ENCODE measurements around the gene CSRP2.

The CSRP2 gene

DNA sequence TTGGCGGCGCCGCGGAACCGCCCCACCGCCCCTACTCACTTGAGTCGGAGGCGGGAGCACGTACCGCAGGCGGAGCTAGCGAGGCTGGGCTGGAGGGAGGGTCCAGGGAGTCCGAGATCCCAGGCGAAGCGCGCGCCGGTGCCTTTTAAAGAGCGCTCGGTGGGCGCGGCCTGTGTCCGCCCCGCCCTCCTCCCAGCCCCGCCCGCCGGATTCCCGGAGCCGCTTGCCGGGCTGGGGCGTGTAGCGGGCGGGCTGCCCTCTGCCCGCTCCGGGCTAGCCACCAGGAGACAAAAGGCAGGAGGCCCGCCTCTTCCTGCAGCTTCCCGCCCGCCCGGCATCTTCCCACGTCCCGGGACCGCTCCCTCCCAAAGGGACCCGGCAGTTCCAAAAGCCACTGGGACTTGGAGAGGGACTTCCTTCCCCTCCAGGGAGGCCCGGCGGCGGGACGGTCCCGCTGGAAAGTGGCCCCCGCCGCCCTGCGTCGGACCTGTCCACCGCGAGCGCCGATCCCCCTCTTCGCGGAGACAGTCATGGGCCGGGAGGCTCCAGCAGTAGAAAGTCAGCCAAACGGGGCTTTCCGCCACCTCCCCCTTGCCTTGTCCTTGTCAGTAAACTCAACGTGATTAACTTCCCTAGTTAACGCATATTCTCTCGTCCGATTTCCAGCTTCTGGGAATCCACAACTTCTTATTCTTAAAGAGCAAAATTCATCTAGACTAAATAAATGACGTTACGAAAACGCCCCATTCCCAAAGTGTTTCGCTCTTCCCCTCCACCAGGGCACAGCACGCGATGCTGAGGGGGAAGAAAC is at the start of gene CSRP2:
Gene CSRP2, minus strand, starts transcription at position 121 of the 811 bp plus-strand sequence. CDS start 12,759 bp downstream, outside the sequence.
- DNase-seq = peak; percentile 54

- DNase-seq = no peak
These were observed 48.5 kb upstream of the CSRP2 start for GRCh38 chr12:76927170-76927784.

- no peak for DNase-seq
These were observed 46.3 kb upstream of the CSRP2 start for GRCh38 chr12:76925135-76925534.

- no peak for DNase-seq
These were observed 44.0 kb upstream of the CSRP2 start for GRCh38 chr12:76922866-76923265.

DNA sequence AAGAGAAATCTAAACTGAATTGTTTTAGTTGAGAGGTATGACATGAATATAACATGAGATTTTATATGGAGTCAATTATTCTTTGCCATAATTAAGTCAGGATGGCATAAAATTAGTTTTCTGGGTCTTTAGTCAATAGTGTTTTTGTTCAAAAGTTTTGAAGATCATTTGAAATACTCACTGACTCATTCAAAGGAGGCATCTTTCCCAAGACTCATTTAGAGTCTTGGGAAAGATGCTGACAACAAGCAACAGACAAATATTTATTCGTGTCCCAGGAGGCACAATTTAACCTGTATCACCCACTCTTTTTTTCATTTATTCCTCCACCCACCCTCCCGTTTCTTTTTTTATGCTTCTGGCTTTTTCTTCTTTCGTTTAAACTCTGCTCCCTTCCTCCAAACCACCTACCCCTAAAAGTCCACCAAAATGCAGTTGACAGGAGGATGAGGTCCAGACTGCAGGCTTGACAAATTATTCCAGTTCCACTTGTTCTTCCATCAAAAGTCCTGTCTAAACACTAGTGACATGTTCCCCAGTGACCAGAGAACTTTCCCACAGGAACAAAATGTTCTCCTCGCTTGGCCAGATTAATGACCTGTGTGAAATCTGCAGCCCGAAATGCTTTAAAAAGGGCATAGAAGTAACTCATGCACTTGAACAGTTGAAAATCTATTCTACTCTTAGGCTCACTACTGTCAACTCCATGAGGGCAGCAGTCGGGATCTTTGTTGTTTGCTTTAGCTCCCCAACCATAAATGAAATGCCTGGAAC is 43.3 kb upstream of the CSRP2 start:
- DNase-seq = no peak

DNA sequence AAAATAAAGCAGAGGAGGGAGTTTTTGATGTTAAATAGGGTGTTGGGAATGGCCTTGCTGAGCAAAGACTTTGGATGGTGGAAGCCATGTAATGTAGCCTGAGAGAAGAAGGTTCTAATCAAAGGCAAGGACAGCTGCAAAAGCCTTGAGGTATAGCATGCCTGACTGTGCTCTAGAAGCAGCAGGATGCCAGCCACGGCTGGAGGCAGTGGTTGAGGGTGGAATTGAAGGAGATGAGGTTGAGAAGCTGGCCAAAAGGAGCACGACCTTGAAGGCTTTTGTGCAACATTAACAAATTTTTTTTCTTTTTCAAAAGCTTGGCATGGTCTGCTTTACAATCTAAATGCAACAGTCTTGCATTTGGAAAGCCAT is 42.3 kb upstream of the CSRP2 start:
- no peak for DNase-seq

DNA sequence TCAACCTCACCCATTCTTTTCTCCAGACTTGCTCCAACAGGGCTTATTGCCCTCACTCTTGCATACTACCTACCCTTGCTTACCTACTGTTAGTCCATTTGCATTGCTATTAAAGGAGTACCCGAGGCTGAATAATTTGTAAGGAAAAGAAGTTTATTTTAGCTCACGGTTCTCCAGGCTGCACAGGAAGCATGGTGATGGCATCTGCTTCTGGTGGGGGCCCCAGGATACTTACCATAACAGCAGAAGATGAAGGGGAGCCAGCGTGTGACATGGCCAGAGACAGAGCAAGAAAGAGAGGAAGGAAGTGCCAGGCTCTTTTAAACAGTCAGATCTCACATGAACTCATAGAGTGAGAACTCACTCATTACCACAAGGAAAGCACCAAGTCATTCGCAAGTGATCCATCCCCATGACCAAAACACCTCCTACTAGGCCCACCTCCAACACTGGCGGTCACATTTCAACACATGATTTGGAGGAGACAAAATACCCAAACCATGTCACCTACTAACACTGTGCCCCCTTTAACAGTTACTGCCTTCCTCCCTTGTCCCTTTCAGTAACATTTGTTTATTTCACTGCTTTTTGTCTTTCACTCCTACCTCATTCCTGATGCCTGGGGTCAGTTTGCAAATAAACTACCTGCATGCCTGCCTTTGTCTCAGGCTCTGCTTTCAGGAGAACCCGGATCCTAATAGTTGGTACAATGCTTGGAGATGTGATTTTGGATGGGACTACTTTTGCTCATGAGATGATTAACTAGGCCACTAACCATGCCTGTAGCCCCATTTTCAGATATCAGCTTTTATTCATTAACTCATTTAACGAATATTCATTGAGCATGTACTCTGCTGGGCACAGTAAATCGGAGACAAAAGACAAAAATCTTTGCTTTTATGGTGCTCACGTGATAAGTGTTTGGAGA is 41.6 kb upstream of the CSRP2 start:
- no peak for DNase-seq

DNA sequence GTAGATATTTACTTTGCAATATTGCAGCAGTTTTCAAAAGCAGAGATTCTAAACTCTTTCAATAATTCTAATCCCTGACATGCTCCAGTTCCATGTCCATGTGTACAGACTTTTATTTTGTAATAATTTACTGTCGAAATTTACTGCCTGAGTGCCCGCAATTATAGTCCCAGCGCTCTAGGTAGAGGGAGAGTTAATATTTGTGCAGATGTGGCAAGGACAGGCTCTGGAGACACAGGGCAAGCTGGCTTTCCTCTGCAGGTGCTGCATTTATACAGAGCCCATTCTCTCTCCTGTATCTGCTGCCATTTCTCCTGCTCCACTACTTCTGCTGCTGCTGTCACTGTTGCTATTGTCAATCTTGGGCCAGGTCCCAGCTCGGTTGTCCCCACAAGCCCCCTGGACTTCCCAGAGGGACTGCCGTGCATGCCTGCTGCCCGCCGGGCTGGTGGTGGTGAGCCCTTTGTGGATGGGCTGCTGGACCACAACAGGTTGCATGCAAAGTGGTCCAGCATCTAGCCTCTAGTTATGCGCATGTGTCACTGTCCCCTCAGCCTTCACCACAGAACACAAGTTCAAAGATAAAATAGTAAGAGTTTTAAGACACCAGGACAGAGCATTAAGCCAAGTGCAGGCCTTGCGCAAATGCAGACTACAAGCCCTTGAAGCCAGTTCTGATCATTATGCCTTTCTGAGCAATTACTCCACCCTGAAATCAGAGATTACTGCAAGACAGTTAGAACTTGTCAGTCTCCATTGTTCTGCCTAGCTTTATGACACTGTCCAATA is 40.8 kb upstream of the CSRP2 start:
- no peak for DNase-seq

DNA sequence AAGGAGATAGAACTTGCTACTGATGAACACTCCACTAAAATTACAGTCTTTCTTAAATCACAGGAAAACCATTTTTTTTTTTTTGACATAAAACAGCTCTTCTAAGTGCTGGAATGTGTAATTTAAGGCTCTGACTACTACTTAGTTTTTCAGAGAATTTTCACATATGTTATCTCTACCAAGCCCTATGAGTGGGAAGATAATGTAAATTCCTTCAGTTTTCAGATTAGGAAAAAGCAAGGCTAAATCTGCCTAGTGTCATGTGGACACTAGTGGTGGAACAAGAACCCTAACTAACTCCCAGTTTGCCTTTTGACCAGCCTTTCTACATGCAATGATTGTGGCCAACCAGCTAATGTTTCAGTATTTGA is 37.3 kb upstream of the CSRP2 start:
- no peak for DNase-seq

DNA sequence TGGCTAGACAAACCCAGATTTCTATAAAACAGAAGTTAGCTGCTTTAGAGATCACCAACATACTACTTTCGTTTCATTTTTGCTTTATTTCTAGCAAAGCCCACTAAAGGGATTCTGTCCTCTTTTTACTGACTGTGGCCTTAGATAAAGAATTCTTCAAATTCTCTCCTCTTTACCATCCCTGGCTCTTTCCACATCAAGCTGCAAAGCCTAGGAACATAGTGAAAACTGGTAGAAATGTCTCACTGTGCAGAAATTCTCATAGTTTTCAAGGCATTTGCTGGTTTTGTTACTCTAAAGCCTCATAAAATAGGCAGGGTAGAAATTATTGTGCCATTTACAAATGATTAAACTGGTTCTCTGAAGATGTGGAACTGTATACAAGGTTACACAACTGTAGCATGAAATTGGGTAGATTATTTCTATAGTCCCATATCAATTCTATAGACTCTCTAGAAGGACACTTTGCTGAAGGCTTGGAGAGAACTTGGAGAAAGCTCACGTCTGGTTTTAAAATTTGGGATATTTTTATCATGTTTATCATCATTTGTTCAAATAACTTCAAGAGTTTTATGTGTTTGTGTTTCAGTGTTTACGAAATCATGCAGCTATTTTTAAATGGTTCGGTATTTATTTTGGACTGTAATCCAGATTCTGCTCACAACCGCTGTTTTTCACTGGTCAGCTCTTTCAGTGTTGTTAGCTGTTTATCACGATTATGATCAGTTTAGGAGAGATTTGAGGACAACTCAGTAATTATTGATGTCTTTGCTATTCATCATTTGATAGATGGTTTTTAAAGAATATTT is 36.7 kb upstream of the CSRP2 start:
- DNase-seq = no peak

DNA sequence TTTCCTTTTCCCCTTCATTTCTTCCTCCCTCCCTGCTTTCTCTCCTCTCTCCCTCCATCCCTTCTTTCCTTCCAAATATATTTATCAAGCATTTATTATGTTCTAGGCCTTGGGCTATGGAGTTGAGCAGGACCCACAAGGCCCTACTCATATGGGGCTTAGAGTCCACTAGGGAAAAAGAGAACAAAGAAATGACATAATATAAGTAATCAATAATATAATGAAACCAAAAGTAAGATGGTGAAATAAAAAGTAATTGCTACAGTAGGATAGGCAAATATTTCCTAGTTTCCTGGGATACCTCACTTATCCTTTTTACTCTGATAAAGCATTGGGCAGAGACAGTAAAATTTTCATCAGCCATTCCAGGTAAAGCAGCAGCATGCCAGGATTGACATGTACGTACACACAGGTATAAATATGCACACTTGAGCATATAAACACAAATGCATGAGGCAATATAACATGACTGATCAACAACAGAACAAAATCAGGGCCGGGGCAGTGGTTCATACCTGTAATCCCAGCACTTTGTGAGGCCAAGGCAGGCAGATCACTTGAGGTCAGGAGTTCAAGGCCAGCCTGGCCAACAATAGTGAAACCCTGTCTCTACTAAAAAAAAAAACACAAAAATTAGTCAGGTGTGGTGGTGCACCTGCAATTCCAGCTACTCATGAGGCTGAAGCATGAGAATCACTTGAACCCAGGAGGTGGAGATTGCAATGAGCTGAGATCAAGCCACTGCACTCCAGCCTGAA is 35.5 kb upstream of the CSRP2 start:
- DNase-seq = no peak

DNA sequence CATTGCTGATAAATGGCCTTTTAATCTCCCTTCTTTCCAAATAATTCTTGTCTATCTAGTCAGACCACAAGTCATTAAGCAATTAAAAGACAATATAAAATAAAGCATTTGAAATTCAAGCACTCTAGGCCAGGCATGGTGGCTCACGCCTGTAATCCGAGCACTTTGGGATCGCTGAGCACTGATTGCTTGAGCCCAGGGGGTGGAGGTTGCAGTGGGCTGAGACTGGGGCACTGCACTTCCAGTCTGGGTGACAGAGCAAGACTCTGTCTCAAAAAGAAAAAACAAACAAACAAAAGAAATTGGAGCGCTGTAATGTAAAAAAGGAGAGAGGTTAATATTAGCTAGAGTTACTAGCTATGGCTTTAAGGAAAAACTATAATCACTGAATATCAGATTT is 30.5 kb upstream of the CSRP2 start:
- DNase-seq = no peak

- DNase-seq = no peak
These were observed 29.6 kb upstream of the CSRP2 start for GRCh38 chr12:76908303-76909017.

- DNase-seq = no peak
These were observed 23.0 kb upstream of the CSRP2 start for GRCh38 chr12:76901628-76902380.

DNA sequence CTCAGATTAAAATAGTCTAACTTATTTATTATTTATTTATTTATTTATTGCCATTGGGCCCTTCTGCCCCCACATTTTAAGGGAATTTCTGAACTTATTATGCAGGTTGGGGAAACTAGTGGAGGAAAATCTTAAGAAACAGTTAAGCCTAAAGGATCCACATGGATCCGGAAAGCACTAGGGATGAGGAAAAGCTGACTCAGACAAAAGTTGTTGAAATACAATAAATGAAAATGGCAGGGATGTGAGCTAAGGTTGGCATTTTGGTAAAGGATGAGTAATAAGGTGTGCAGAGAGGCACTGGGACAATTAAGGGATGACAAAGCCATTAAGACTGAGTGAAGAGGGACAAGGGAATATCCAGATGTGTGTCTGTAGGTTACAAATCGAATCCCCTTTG is 20.7 kb upstream of the CSRP2 start:
- no peak for DNase-seq

DNA sequence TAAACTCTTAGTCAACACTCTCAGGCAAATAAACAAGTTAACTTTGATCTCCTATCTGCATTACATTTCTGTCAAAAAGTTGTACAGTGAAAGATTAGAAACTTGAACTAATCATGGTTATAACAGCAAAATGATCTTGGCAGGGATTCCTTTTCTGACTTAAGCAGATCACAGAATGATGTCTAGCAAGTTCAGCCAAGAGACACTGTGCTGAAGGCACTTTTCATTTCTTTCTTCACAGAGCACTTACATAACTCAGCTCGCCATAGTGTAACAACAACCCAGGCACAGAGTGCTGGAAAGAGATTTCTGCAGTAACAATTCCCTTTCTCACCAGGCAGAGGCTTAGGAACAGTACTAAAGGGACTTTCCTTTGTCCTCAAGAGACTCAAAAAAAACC is 19.6 kb upstream of the CSRP2 start:
- DNase-seq = no peak

- no peak for DNase-seq
These were observed 17.5 kb upstream of the CSRP2 start for GRCh38 chr12:76896274-76896673.

- no peak for DNase-seq
These were observed 17.0 kb upstream of the CSRP2 start for GRCh38 chr12:76895796-76896195.

DNA sequence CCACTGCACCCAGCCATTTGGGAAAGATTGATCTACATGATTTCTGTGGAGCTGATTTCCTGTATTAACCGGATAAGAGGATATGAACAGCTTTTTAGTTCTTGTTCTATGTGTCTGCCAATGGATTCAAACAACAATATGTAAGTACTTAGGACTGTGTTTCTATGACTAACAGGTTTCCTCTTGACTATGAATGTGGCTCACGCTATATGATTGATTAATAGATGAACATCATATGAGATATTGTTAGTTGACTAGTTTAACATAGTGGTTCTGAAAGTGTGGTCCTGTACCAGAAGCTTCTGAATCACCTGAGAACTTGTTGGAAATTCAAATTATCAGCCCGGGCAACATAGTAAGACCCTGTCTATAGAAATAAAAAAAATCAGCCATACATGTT is 12.8 kb upstream of the CSRP2 start:
- no peak for DNase-seq
